MM.1S (cell line): ENCODE measurements around the gene TAF6L.
A peak's percentile ranks its signal among the peaks of the same experiment; 100 is the strongest.

Source experiments
- DNase-seq: peaks from one replicate; pipeline ENCODE4 v3.0.0-alpha.2; 2015
- H2AFZ ChIP-seq: fragments of 300-600 bp; sonication (generic); 2 replicates; pipeline ENCODE4 v1.6.0; 2016; ENCODE audit warnings: antibody characterized with exemption, low read length
- H3F3A ChIP-seq: fragments of 300-600 bp; sonication (generic); 2 replicates; pipeline ENCODE4 v1.6.1; 2016; ENCODE audit warnings: mild to moderate bottlenecking, antibody characterized with exemption, low read length, moderate library complexity, mixed read lengths; ENCODE audit not compliant: insufficient read depth
- H3K27ac ChIP-seq: fragments of 300-600 bp; sonication (generic); 2 replicates; pipeline ENCODE4 v1.5.1; 2016; ENCODE audit warnings: mild to moderate bottlenecking, low read length
- H3K27me3 ChIP-seq: fragments of 300-600 bp; sonication (generic); replicated peaks from 2 replicates; pipeline ENCODE4 v1.6.0; 2016; ENCODE audit warnings: low read length; ENCODE audit not compliant: insufficient read depth
- H3K36me3 ChIP-seq: fragments of 300-600 bp; sonication (generic); replicated peaks from 2 replicates; pipeline ENCODE4 v1.6.1; 2016; ENCODE audit warnings: mild to moderate bottlenecking, low read length, mixed read lengths; ENCODE audit not compliant: insufficient read depth
- H3K4me1 ChIP-seq: fragments of 300-600 bp; sonication (generic); 2 replicates; pipeline ENCODE4 v1.6.1; 2016; ENCODE audit warnings: low read length, mixed read lengths
- H3K4me2 ChIP-seq: fragments of 300-600 bp; sonication (generic); 2 replicates; pipeline ENCODE4 v1.6.0; 2016; ENCODE audit warnings: low read depth, low read length
- H3K4me3 ChIP-seq: fragments of 300-600 bp; sonication (generic); 2 replicates; pipeline ENCODE4 v1.5.1; 2016; ENCODE audit warnings: low read length, mixed read lengths
- H3K79me2 ChIP-seq: fragments of 300-600 bp; sonication (generic); 2 replicates; pipeline ENCODE4 v1.6.1; 2016; ENCODE audit warnings: mixed run types, low read length, mixed read lengths
- H3K9ac ChIP-seq: fragments of 300-600 bp; sonication (generic); 2 replicates; pipeline ENCODE4 v1.6.1; 2016; ENCODE audit warnings: low read length, mixed read lengths
- H3K9me2 ChIP-seq: fragments of 300-600 bp; sonication (generic); replicated peaks from 2 replicates; pipeline ENCODE4 v1.6.1; 2016; ENCODE audit warnings: mild to moderate bottlenecking, low read length, mixed read lengths; ENCODE audit not compliant: insufficient read depth
- H3K9me3 ChIP-seq: fragments of 300-600 bp; sonication (generic); replicated peaks from 2 replicates; pipeline ENCODE4 v1.6.1; 2016; ENCODE audit warnings: mild to moderate bottlenecking, low read length, mixed read lengths; ENCODE audit not compliant: insufficient read depth
- H4K20me1 ChIP-seq: fragments of 300-600 bp; sonication (generic); 2 replicates; pipeline ENCODE4 v1.6.1; 2016; ENCODE audit warnings: mild to moderate bottlenecking, low read length, moderate library complexity, mixed read lengths; ENCODE audit not compliant: insufficient read depth
- CTCF ChIP-seq: fragments of 300-600 bp; sonication (generic); IDR thresholded peaks from 2 replicates; pipeline ENCODE4 v1.5.1; 2016; ENCODE audit warnings: antibody characterized with exemption, low read length, mixed read lengths
- EZH2 ChIP-seq: fragments of 300-600 bp; sonication (generic); optimal IDR thresholded peaks from 2 replicates; pipeline ENCODE3; 2017; ENCODE audit warnings: low read depth, mild to moderate bottlenecking, antibody characterized with exemption, low read length, mixed read lengths
- EZH2phosphoT487 ChIP-seq: fragments of 300-600 bp; sonication (generic); IDR thresholded peaks from 2 replicates; pipeline ENCODE4 v1.6.1; 2018; ENCODE audit warnings: antibody characterized with exemption, low read length

Gene TAF6L

DNA sequence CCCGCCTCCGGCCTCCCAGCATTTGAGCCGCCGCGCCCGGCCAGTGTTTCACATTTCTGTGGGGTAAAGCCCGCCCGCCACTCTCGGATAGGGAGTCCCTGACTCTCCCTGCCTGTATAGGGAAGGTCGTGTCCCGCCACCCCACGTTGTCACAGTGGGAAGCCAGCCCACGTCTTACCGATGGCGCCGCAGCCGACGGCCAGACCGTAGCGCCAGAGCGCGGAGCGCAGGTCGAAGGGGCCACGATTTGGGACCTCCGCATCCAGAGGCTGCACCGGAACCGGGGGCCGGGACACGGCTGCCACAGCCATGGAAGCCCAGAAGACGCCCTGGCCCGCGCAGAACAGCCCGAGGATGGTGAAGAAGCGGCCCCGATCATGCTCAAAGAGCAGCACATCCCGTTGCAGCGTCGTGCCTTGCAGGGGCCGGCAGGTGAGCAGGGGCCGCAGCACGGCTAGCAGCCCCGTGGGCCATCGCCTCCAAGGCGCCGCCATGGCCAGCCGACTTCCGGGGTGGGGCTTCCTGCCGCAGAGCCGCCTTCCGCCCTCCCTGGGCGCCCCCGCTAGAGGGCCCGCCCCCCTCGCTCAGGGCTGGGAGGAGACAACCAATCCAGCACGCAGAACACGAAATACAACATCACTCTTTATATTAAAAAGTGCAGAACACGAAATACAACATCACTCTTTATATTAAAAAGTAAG is 20.5 kb downstream of the TAF6L start, which contains the start of gene TMEM223:
Gene TMEM223 (minus strand): TSS at position 506 of the 701 bp plus-strand sequence. CDS start 12 bp downstream, at position 494.
- H3K4me1 ChIP-seq, result peaks cover 23% of the 10 kb centered on the region
- H3F3A ChIP-seq, result peaks cover 33% of the 10 kb centered on the region

DNA sequence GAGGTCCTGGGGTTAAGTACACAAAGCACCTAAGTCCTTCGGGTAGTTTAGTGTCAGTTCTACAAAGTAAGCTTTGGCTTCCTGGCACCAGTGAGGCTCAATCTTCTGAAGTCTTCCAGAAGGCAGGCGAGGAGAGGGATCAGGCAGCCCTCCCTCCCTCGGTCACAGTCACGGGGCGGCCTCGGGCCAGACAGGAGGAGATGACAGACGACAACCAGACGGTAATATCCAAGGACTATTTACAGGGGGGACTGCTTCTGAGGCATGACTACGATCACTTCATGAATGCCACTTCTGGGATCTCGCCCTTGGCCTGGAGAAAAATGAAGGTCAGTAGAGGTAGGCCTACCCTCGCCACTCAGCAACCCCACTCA is 21.0 kb downstream of the TAF6L start:
- Histone ChIP-seq H4K20me1 (no peaks in the 10 kb centered on the region), H3K79me2 (peaks cover 42% of the 10 kb centered on the region), H3F3A (peaks cover 30% of the 10 kb centered on the region), H3K4me1 (peaks cover 23% of the 10 kb centered on the region), H3K9me3 (no peaks in the 10 kb centered on the region), H3K27me3 (no peaks in the 10 kb centered on the region), H2AFZ (peak overlapping the region; percentile 60), H3K9me2 (no peaks in the 10 kb centered on the region), H3K27ac (peak overlapping the region; percentile 26; the same call in 1 of the 2 replicates), H3K36me3 (0 out of 2 replicates have a peak, but pooled peaks cover 3% of the 10 kb centered on the region), H3K4me3 (peak overlapping the region; percentile 92), H3K9ac (peak overlapping the region; percentile 61; the same call in 1 of the 2 replicates), H3K4me2 (peak overlapping the region; percentile 87)
- DNase-seq, result no peak
- TF ChIP-seq EZH2 (no peak), EZH2phosphoT487 (no peak), CTCF (no peak)

More for the DNA sequence above, 20.5 kb downstream of the TAF6L start, which contains the start of gene TMEM223:
- Histone ChIP-seq H3K79me2 (peaks cover 42% of the 10 kb centered on the region), H2AFZ (peak within 1 kb of the TSS; percentile 60), H3K27me3 (no peaks in the 10 kb centered on the region), H3K36me3 (0 out of 2 replicates have a peak, but pooled peaks cover 3% of the 10 kb centered on the region), H3K27ac (peak within 1 kb of the TSS; percentile 30; the same call in 1 of the 2 replicates), H3K9me3 (no peaks in the 10 kb centered on the region), H4K20me1 (no peaks in the 10 kb centered on the region), H3K9me2 (no peaks in the 10 kb centered on the region), H3K4me2 (peak within 1 kb of the TSS; percentile 87), H3K4me3 (peak within 1 kb of the TSS; percentile 92), H3K9ac (peak within 1 kb of the TSS; percentile 61)
- DNase-seq, result peak; percentile 89
- TF ChIP-seq EZH2phosphoT487 (no peak), EZH2 (no peak), CTCF (no peak)

DNA sequence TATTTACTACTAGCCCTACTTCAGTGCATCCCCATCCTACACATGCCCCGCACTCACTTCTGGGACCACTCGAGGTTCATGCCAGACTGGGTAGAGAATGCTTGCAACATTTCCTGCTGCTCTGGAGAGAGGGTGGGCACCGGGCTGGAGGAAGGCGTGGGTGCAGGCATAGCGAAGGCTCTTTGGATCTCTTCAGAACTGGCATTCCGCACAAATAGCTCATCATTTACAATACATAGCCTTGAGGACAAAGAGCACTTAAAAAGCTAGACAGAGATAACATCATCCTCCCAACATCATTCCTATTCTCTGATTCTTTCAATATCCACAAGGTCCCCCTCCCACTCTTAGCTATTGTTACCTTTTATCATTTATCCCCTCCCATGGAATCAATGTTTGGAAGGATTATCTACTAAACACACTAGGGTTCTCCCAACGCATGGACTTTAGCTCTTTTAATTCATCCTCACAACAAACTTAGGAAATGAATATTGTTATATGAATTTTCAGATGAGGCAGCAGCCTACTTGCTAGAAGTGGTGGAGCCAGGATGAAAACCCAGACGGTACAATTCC is 23.1 kb downstream of the TAF6L start:
- TF ChIP-seq CTCF, result no peak
- no peak for TF ChIP-seq EZH2phosphoT487
- no peak for TF ChIP-seq EZH2
- Histone ChIP-seq H3K9me3 (no peaks in the 10 kb centered on the region), H3K36me3 (0 out of 2 replicates have a peak, but pooled peaks cover 3% of the 10 kb centered on the region)

More for the DNA sequence above, 23.1 kb downstream of the TAF6L start:
- no peak overlapping the region for H3K27ac ChIP-seq
- peaks cover 23% of the 10 kb centered on the region for H3K4me1 ChIP-seq
- H2AFZ ChIP-seq, result no peak overlapping the region
- H3K9ac ChIP-seq, result no peak overlapping the region
- DNase-seq, result no peak
- no peak overlapping the region for H3K4me2 ChIP-seq
- H3K27me3 ChIP-seq, result no peaks in the 10 kb centered on the region
- H3K79me2 ChIP-seq, result peaks cover 25% of the 10 kb centered on the region
- H3K9me2 ChIP-seq, result no peaks in the 10 kb centered on the region
- H4K20me1 ChIP-seq, result no peaks in the 10 kb centered on the region
- no peak overlapping the region for H3K4me3 ChIP-seq
- H3F3A ChIP-seq, result peaks cover 16% of the 10 kb centered on the region
